ENCODE results near the gene MDP1. TPM values are rescaled to one million over a fixed set of nuclear protein-coding genes. Genes with fewer than 3 reads are reported as not detected.
A peak's percentile ranks its signal among the peaks of the same experiment; 100 is the strongest.

Gene MDP1
- total and polyA plus RNA-seq, 7 donors, result 6.2 to 19.7 (median 13.0) TPM

- Histone ChIP-seq H3K27ac (peak overlapping the region; percentile 19), H3K4me3 (no peak overlapping the region), H3K27me3 (ENCODE audit: insufficient read depth in 3 of 3, low read length in 2 of 3) (no peaks in the 10 kb centered on the region), H3K9me3 (no peaks in the 10 kb centered on the region), H3K36me3 (ENCODE audit: insufficient read depth in 1 of 2, low read depth in 1 of 2) (peaks cover 27 to 79% of the 10 kb centered on the region in 2 donors), H3K4me1 (peaks cover 76% of the 10 kb centered on the region)
- 87 to 90% (median 88%) methylated on average over 6 of the region's 6 CpGs for WGBS, 3 donors
- intact Hi-C loops (cut with DNase I), result no loop called here
- ATAC-seq, result no peak
- TF ChIP-seq CTCF (IDR thresholded peaks at IDR 0.05), result no peak
- DNase-seq, result no peak
Observed at GRCh38 chr14:24236689-24237462, 21.0 kb upstream of the MDP1 start.

- no peaks in the 10 kb centered on the region for H3K9me3 ChIP-seq
- intact Hi-C loops (cut with DNase I), result no loop called here
- TF ChIP-seq CTCF (IDR thresholded peaks at IDR 0.05), result no peak
- DNase-seq (no peak), ATAC-seq (no peak)
- peaks cover 75% of the 10 kb centered on the region for H3K4me1 ChIP-seq
- no peak overlapping the region for H3K4me3 ChIP-seq
- H3K27ac ChIP-seq, result peak overlapping the region; percentile 19
- WGBS, 3 donors, result 88 to 98% (median 91%) methylated on average over 5 of the region's 5 CpGs
- no peaks in the 10 kb centered on the region for H3K27me3 ChIP-seq (ENCODE audit: insufficient read depth in 3 of 3, low read length in 2 of 3)
- peaks cover 27 to 74% of the 10 kb centered on the region in 2 donors for H3K36me3 ChIP-seq (ENCODE audit: insufficient read depth in 1 of 2, low read depth in 1 of 2)
Observed at GRCh38 chr14:24235804-24236688, 20.2 kb upstream of the MDP1 start.

- no peaks in the 10 kb centered on the region for H3K27me3 ChIP-seq (ENCODE audit: insufficient read depth in 3 of 3, low read length in 2 of 3)
- 85 to 93% (median 91%) methylated on average over 3 of the region's 3 CpGs for WGBS, 3 donors
- peak overlapping the region; percentile 92 for H3K4me3 ChIP-seq
- H3K27ac ChIP-seq, result peak overlapping the region; percentile 41
- peaks cover 19 to 62% of the 10 kb centered on the region in 2 donors for H3K36me3 ChIP-seq (ENCODE audit: insufficient read depth in 1 of 2, low read depth in 1 of 2)
- intact Hi-C loops (cut with DNase I), result no loop called here
- ATAC-seq (no peak), DNase-seq (no peak)
- H3K9me3 ChIP-seq, result no peaks in the 10 kb centered on the region
- H3K4me1 ChIP-seq, result peaks cover 64% of the 10 kb centered on the region
- TF ChIP-seq CTCF (IDR thresholded peaks at IDR 0.05), result no peak
Observed at GRCh38 chr14:24234095-24235005, 18.5 kb upstream of the MDP1 start.

- DNase-seq (no peak), ATAC-seq (no peak)
- Histone ChIP-seq H3K27ac (peak overlapping the region; percentile 88), H3K27me3 (ENCODE audit: insufficient read depth in 3 of 3, low read length in 2 of 3) (no peaks in the 10 kb centered on the region), H3K4me1 (peaks cover 58% of the 10 kb centered on the region), H3K36me3 (ENCODE audit: insufficient read depth in 1 of 2, low read depth in 1 of 2) (peaks cover 16 to 57% of the 10 kb centered on the region in 2 donors), H3K4me3 (peak overlapping the region; percentile 92), H3K9me3 (no peaks in the 10 kb centered on the region)
- WGBS, 3 donors, result 75 to 85% (median 76%) methylated on average over 2 of the region's 2 CpGs
- intact Hi-C loops (cut with DNase I), result no loop called here
- no peak for TF ChIP-seq CTCF (IDR thresholded peaks at IDR 0.05)
Observed at GRCh38 chr14:24233538-24233866, 17.6 kb upstream of the MDP1 start.
